ENCODE measurements around the gene RSPH10B2. TPM values are rescaled to one million over a fixed set of nuclear protein-coding genes. Genes with fewer than 3 reads are reported as not detected.

The RSPH10B2 gene
- total RNA-seq, 1 experiment from 2014 or later = 0.33 TPM

Other genes with a start within 250 kb of the RSPH10B2 start
- gene GRID2IP, start 202.6 kb upstream of the RSPH10B2 start, total RNA-seq (2021) = 1.7 TPM in 2 replicates
- gene ZDHHC4, start 176.6 kb upstream of the RSPH10B2 start, total RNA-seq (2021) = 58.9 and 62.0 TPM in 2 replicates
- 41.9 and 42.9 TPM in 2 replicates for gene INTS15, start 164.1 kb upstream of the RSPH10B2 start, total RNA-seq (2021)
- gene ZNF853, start 138.5 kb upstream of the RSPH10B2 start, total RNA-seq (2021) = 9.3 and 9.6 TPM in 2 replicates
- gene ZNF316, start 116.8 kb upstream of the RSPH10B2 start, total RNA-seq (2021) = 22.2 and 23.4 TPM in 2 replicates
- 19.1 and 19.4 TPM in 2 replicates for gene ZNF12, start 47.2 kb upstream of the RSPH10B2 start, total RNA-seq (2021)
- gene CCZ1B, start 72.2 kb downstream of the RSPH10B2 start, total RNA-seq (2021) = 62.6 and 77.0 TPM in 2 replicates

All from H9 (cell line).